ENCODE measurements around the gene BMP6.

DNA sequence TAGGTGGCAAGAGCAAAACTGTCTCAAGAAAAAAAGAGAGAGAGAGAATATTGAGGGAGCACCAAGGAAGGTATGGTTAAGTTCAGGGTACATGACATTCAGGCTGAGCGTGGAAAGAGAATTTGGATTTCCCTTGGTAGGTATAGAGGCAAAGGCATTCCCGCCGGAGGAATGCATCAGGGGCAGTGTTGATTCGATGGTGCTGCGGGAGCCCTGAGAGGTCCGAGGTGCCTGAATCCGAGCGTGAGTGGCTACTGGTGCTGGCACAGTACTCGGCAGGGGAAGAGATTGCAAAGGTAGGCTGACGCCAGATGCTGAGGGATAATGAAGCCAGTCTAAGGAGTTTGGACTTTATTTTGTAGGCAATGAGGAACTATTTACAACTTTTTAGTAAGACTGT, 20.0 kb downstream of the BMP6 start:
- TF ChIP-seq, protein P1, sequence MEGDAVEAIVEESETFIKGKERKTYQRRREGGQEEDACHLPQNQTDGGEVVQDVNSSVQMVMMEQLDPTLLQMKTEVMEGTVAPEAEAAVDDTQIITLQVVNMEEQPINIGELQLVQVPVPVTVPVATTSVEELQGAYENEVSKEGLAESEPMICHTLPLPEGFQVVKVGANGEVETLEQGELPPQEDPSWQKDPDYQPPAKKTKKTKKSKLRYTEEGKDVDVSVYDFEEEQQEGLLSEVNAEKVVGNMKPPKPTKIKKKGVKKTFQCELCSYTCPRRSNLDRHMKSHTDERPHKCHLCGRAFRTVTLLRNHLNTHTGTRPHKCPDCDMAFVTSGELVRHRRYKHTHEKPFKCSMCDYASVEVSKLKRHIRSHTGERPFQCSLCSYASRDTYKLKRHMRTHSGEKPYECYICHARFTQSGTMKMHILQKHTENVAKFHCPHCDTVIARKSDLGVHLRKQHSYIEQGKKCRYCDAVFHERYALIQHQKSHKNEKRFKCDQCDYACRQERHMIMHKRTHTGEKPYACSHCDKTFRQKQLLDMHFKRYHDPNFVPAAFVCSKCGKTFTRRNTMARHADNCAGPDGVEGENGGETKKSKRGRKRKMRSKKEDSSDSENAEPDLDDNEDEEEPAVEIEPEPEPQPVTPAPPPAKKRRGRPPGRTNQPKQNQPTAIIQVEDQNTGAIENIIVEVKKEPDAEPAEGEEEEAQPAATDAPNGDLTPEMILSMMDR (conservative IDR thresholded peaks at IDR 0.05; ENCODE audit: low read length), result no peak
- no peak for TF ChIP-seq EZH2phosphoT487 (IDR thresholded peaks at IDR 0.05; ENCODE audit: borderline replicate concordance, low read depth, low read length)

All from OCI-LY7 (cell line).